Colonic mucosa (tissue), 4 donors: ENCODE data around the gene HEMK1. TPM values are rescaled to one million over a fixed set of nuclear protein-coding genes. Genes with fewer than 3 reads are reported as not detected.

Source experiments
- DNase-seq: peaks from one replicate; pipeline ENCODE4 v3.0.0-alpha.2; 2020
- H3K27ac ChIP-seq: fragments of 200-600 bp; one replicate; pipeline ENCODE4 v1.8.0; 2021
- H3K27me3 ChIP-seq: fragments of 200-600 bp; one replicate; pipeline ENCODE4 v1.8.0; 2021
- H3K36me3 ChIP-seq: fragments of 200-600 bp; one replicate; pipeline ENCODE4 v1.8.0; 2021
- H3K4me1 ChIP-seq: fragments of 200-600 bp; one replicate; pipeline ENCODE4 v1.8.0; 2021; ENCODE audit warnings: mild to moderate bottlenecking
- H3K4me3 ChIP-seq: fragments of 200-600 bp; one replicate; pipeline ENCODE4 v1.8.0; 2021
- H3K9ac ChIP-seq, 2 donors: one replicate each; pipeline ENCODE4 v1.7.0; 2013; ENCODE audit warnings: control low read depth in 2 of 2, low read depth in 2 of 2, low read length in 2 of 2
- H3K9me3 ChIP-seq: fragments of 200-600 bp; one replicate; pipeline ENCODE4 v1.8.0; 2021
- CTCF ChIP-seq: fragments of 200-600 bp; IDR thresholded peaks from one replicate; pipeline ENCODE4 v1.8.0; 2022; ENCODE audit warnings: antibody characterized with exemption, mild to moderate bottlenecking
- intact Hi-C: fragments of 100-400 bp; cut with DNase I; formaldehyde crosslinking; loops from one replicate; pipeline ENCODE4 v1.14.1; 2022
- total RNA-seq, 2 donors: library from RNA; stranded (reverse); fragmentation: NEBNext Ultra II Directional in 1 of 2; extraction: Animal tissue kit (Norgen Biotek cat#: 25700) in 1 of 2; gene quantifications; one replicate each; pipeline ENCODE4 v1.2.1, GENCODE V29; 2021
- donor health status: healthy.
- donor health status: DM: no; HTN: no; CAD: no.
- donor health status: DM: no; HTN: no; CAD: no.

Gene HEMK1
- total RNA-seq, 2 donors from 2014 or later, result 23.0 to 28.5 TPM

- TF ChIP-seq CTCF, result no peak
- no peak overlapping the region for H3K9ac ChIP-seq
- intact Hi-C loops, result no loop called here
Measured at GRCh38 chr3:50551054-50551659, 18.2 kb upstream of the HEMK1 start.

GRCh38 chr3:50551681-50552435, 17.5 kb upstream of the HEMK1 start:
- Histone ChIP-seq H3K4me1 (no peaks in the 10 kb centered on the region), H3K27ac (no peak overlapping the region), H3K9ac (no peak overlapping the region), H3K9me3 (no peaks in the 10 kb centered on the region), H3K36me3 (no peaks in the 10 kb centered on the region), H3K4me3 (no peak overlapping the region), H3K27me3 (no peaks in the 10 kb centered on the region)
- intact Hi-C loops, result no loop called here
- TF ChIP-seq CTCF, result no peak
- DNase-seq, result no peak

More at GRCh38 chr3:50551054-50551659, 18.2 kb upstream of the HEMK1 start:
- no peak for DNase-seq
- H3K9me3 ChIP-seq, result no peaks in the 10 kb centered on the region
- no peak overlapping the region for H3K4me3 ChIP-seq
- H3K36me3 ChIP-seq, result no peaks in the 10 kb centered on the region
- no peaks in the 10 kb centered on the region for H3K4me1 ChIP-seq
- H3K27ac ChIP-seq, result no peak overlapping the region
- no peaks in the 10 kb centered on the region for H3K27me3 ChIP-seq

- Histone ChIP-seq H3K27ac (no peak overlapping the region), H3K36me3 (no peaks in the 10 kb centered on the region), H3K4me1 (no peaks in the 10 kb centered on the region), H3K9ac (no peak overlapping the region), H3K27me3 (no peaks in the 10 kb centered on the region), H3K4me3 (no peak overlapping the region), H3K9me3 (no peaks in the 10 kb centered on the region)
- TF ChIP-seq CTCF, result no peak
- intact Hi-C loops, result no loop called here
- DNase-seq, result no peak
Measured at GRCh38 chr3:50552598-50552997, 16.7 kb upstream of the HEMK1 start.

- Histone ChIP-seq H3K9me3 (no peaks in the 10 kb centered on the region), H3K9ac (no peak overlapping the region), H3K36me3 (no peaks in the 10 kb centered on the region), H3K27me3 (no peaks in the 10 kb centered on the region), H3K4me1 (no peaks in the 10 kb centered on the region), H3K4me3 (no peak overlapping the region), H3K27ac (no peak overlapping the region)
- intact Hi-C loops, result no loop called here
- DNase-seq, result no peak
- TF ChIP-seq CTCF, result no peak
Measured at GRCh38 chr3:50554553-50554952, 14.8 kb upstream of the HEMK1 start.

- intact Hi-C loops, result no loop called here
- no peak for TF ChIP-seq CTCF
- Histone ChIP-seq H3K4me1 (no peaks in the 10 kb centered on the region), H3K27me3 (no peaks in the 10 kb centered on the region), H3K4me3 (no peak overlapping the region), H3K9me3 (no peaks in the 10 kb centered on the region), H3K27ac (no peak overlapping the region), H3K36me3 (no peaks in the 10 kb centered on the region), H3K9ac (no peak overlapping the region)
- no peak for DNase-seq
Measured at GRCh38 chr3:50557106-50557505, 12.2 kb upstream of the HEMK1 start.
